ENCODE measurements around the gene GFRA1.

The GFRA1 gene

GRCh38 chr10:116134322-116134721 is 138.7 kb downstream of the GFRA1 start:
- Histone ChIP-seq H3K27me3 (no peaks in the 10 kb centered on the region), H3K4me3 (no peak overlapping the region), H3K27ac (no peak overlapping the region), H3K9me3 (no peaks in the 10 kb centered on the region), H3K4me1 (no peaks in the 10 kb centered on the region), H3K36me3 (no peaks in the 10 kb centered on the region)
- intact Hi-C loops (cut with DNase I; ENCODE audit: low total_unique reads) = no loop called here
- TF ChIP-seq CTCF (IDR thresholded peaks at IDR 0.05) = no peak
- DNase-seq = no peak

GRCh38 chr10:116133634-116134033 is 139.4 kb downstream of the GFRA1 start:
- intact Hi-C loops (cut with DNase I; ENCODE audit: low total_unique reads) = no loop called here
- Histone ChIP-seq H3K9me3 (no peaks in the 10 kb centered on the region), H3K27me3 (no peaks in the 10 kb centered on the region), H3K36me3 (no peaks in the 10 kb centered on the region), H3K4me1 (no peaks in the 10 kb centered on the region), H3K27ac (no peak overlapping the region), H3K4me3 (no peak overlapping the region)
- TF ChIP-seq CTCF (IDR thresholded peaks at IDR 0.05) = no peak
- no peak for DNase-seq

DNA sequence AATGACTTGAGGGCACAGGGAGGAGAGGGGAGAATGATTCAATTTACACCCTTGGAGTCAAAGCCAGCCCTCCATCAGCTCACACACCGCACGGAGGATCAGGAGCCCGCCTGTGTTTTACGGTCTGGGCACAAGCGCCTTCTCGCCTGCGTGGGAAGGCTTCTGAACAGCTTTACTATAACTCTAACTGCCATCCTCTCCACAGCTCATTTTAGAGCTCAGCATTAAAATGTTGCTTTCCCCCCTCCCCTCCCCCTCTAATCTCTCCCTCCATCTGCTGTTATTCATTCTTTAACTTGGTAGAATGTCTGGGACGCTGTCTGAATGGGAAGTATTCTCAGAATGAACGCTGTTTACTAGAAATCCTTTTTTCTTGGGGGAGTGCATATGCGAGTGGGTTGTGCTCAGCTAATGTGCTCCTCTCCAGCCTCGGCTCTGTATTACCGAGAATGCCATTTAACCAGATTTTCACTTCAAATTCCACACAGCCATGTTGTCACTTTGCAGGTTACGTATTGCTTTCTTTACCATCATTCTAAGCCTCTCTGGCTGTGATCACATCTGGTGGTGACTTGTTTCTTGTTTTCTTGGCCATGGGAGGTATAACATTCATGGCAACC is 140.1 kb downstream of the GFRA1 start:
- Histone ChIP-seq H3K36me3 (no peaks in the 10 kb centered on the region), H3K9me3 (no peaks in the 10 kb centered on the region), H3K27me3 (no peaks in the 10 kb centered on the region), H3K4me1 (no peaks in the 10 kb centered on the region), H3K27ac (no peak overlapping the region), H3K4me3 (no peak overlapping the region)
- TF ChIP-seq CTCF (IDR thresholded peaks at IDR 0.05) = no peak
- intact Hi-C loops (cut with DNase I; ENCODE audit: low total_unique reads) = no loop called here
- no peak for DNase-seq

DNA sequence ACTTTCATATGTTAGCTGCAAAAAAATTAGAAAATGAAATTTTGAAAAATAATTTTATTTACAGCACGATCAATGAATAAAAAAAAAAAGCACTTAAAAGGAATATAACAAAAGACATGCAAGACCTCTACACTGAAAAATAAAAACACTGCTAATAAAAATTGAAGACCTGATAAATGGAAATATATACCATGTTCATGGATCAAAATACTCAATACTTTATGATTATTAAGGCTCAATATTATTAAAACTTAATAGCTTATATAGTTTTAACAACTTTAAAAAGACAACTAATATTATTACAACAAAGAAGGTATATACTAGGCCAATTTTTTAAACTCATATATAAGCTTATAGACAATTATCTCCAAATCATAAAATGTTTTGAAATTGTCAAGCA is 143.0 kb downstream of the GFRA1 start:
- TF ChIP-seq CTCF (IDR thresholded peaks at IDR 0.05) = no peak
- Histone ChIP-seq H3K27me3 (no peaks in the 10 kb centered on the region), H3K4me1 (no peaks in the 10 kb centered on the region), H3K36me3 (no peaks in the 10 kb centered on the region), H3K27ac (no peak overlapping the region), H3K4me3 (no peak overlapping the region), H3K9me3 (no peaks in the 10 kb centered on the region)
- intact Hi-C loops (cut with DNase I; ENCODE audit: low total_unique reads) = no loop called here
- DNase-seq = no peak

DNA sequence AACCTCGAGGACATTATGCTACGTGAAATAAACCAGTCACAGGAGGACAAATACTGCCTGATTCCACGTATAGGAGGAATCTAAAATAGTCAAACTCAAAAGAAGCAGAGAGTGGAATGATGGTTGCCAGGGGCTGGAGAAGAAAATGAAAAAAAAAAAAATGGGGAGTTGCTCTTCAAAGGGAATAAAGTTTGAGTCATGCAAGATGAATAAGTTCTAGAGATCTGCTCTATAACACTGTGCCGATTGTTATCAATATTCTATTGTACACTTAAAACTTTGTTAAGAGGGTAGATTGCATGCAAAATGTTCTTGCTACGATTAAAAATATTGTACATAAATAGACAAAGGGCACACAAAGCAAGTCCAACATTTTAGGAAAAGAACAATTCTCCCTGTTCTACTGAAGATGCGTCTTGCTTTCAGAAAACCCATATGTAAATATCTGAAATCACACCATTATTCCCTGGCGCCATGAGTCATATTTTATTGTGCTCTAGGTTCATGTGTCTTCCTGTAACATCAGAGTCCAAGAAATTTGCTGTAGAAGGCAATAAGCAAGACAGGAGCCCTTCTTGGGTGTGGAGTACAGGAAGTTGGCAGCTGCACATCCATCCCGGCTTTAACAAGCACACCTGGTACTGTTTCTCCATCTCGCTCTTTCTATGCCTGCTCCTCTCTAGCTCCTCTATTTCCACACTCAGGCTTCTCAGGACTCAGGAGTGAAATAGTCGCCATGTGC is 145.9 kb downstream of the GFRA1 start:
- no peak for DNase-seq
- TF ChIP-seq CTCF (IDR thresholded peaks at IDR 0.05) = no peak
- Histone ChIP-seq H3K4me1 (no peaks in the 10 kb centered on the region), H3K9me3 (no peaks in the 10 kb centered on the region), H3K36me3 (no peaks in the 10 kb centered on the region), H3K27me3 (no peaks in the 10 kb centered on the region), H3K27ac (no peak overlapping the region), H3K4me3 (no peak overlapping the region)
- intact Hi-C loops (cut with DNase I; ENCODE audit: low total_unique reads) = no loop called here
